ENCODE data around the gene CDC14A.

- TF ChIP-seq EZH2phosphoT487 (conservative IDR thresholded peaks at IDR 0.05; ENCODE audit: low read length) (no peak), CTCF (IDR thresholded peaks at IDR 0.05; ENCODE audit: insufficient read depth, low read length, poor library complexity, severe bottlenecking) (no peak)
Measured at GRCh38 chr1:100433563-100433962, 81.3 kb downstream of the CDC14A start.
